Stomach (tissue), 4 donors: ENCODE data around the gene STRA8.

Experiments used
- EP300 ChIP-seq: sonication (generic); formaldehyde crosslinking; IDR thresholded peaks from one replicate; pipeline ENCODE4 v1.6.1; 2017; ENCODE audit warnings: antibody characterized with exemption
- POLR2A ChIP-seq, 4 donors: fragments of 450-650 bp; IDR thresholded peaks; one replicate each; pipeline ENCODE4 v1.6.1; 2016; ENCODE audit warnings: antibody characterized with exemption in 4 of 4, control low read depth in 2 of 4, mild to moderate bottlenecking in 1 of 4, moderate library complexity in 1 of 4
- POLR2AphosphoS5 ChIP-seq, 3 donors: sonication (generic); formaldehyde crosslinking; IDR thresholded peaks; one replicate each; pipeline ENCODE4 v1.6.1; 2016; ENCODE audit warnings: antibody characterized with exemption in 3 of 3
- TF ChIP-seq, protein P1 (sequence below), 7 experiments: fragments of 450-650 bp in 4 of 7; fragments of 200-600 bp in 3 of 7; sonication (generic) in 3 of 7; IDR thresholded peaks; one replicate each; pipeline ENCODE4 v1.5.1; 2016 to 2019; ENCODE audit warnings: antibody characterized with exemption in 7 of 7, control low read depth in 2 of 7, mild to moderate bottlenecking in 1 of 7

DNA sequence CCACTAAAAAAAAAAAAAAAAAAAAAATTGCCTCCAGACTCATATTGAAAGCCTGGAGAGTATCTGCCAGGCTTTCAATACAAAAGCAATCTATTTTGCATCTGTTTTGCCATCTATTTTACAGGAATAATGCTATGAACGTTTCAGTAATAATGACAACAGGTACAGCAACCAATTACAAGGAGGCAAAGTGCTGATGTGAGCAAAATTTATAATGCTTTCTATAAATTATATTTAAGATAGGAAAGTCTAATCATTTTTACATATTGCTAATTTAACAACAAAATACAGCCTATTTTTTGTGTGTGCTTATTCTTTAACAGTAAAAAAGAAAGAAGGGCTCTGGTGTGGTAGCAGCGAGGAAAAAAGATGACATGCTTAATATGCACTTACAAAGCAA is 32.3 kb upstream of the STRA8 start:
- TF ChIP-seq, protein P1, sequence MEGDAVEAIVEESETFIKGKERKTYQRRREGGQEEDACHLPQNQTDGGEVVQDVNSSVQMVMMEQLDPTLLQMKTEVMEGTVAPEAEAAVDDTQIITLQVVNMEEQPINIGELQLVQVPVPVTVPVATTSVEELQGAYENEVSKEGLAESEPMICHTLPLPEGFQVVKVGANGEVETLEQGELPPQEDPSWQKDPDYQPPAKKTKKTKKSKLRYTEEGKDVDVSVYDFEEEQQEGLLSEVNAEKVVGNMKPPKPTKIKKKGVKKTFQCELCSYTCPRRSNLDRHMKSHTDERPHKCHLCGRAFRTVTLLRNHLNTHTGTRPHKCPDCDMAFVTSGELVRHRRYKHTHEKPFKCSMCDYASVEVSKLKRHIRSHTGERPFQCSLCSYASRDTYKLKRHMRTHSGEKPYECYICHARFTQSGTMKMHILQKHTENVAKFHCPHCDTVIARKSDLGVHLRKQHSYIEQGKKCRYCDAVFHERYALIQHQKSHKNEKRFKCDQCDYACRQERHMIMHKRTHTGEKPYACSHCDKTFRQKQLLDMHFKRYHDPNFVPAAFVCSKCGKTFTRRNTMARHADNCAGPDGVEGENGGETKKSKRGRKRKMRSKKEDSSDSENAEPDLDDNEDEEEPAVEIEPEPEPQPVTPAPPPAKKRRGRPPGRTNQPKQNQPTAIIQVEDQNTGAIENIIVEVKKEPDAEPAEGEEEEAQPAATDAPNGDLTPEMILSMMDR (IDR thresholded peaks at IDR 0.05) = no peak
- no peak for TF ChIP-seq POLR2A (IDR thresholded peaks at IDR 0.05)
- no peak for TF ChIP-seq POLR2AphosphoS5 (IDR thresholded peaks at IDR 0.05)
- no peak for TF ChIP-seq EP300
